Muscle of arm (tissue), 12 donors: ENCODE data around the gene ADAMTS4. TPM values are rescaled to one million over a fixed set of nuclear protein-coding genes. Genes with fewer than 3 reads are reported as not detected.
A peak's percentile ranks its signal among the peaks of the same experiment; 100 is the strongest.

ENCODE experiments used
- DNase-seq: peaks from one replicate; pipeline ENCODE4 v3.0.0-alpha.2; 2013
- polyA plus RNA-seq, 12 donors: library from polyadenylated mRNA; unstranded; fragments of 120-200 nt; gene quantifications; one replicate each; pipeline ENCODE4 v1.2.1, GENCODE V29; 2013; ENCODE audit not compliant: insufficient read length in 12 of 12

ADAMTS4 gene
- polyA plus RNA-seq, 12 donors, result 7.2 to 14.7 (median 10.8) TPM; not detected in 1

DNA sequence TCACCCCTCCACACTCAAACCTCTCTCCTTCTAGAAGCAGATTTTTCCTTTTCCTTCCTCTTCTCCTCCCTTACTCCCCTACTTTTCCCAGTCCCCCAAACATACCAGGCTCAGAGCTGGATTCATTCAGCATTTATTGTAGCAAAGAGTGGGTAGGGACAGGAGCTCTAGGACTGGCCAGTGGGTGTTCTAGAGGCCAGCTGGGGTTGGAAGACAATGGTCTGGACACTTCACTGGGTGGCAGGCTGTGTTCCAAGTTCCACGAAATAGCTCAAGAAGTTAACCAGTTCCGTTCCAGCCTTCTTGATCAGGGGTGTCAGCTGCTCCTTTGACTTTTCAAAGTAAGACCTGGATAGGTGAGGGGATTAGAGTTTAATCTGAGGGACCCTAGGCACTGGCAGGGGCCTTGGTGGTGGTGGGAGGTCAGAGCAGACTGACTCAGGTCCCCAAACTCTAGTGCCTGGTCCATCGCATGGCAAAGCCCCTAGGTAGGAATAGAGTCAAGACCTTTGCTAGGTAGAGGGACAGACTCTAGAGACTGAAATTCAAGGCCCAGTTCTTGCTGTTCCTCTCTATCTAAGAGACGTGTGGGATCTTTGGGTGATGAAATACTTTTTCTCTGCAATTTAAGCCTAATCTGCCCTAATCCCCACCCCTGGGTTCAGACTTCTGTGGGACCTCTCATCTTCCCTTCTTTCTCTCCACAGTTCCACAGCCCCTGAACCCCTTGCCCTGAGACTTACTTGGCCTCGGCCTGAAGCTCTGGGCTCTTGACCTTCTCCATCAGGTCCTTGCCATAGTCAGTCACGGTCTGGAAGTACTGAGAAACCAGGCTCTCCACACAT lies 23.5 kb upstream of the ADAMTS4 start:
- no peak for DNase-seq

DNA sequence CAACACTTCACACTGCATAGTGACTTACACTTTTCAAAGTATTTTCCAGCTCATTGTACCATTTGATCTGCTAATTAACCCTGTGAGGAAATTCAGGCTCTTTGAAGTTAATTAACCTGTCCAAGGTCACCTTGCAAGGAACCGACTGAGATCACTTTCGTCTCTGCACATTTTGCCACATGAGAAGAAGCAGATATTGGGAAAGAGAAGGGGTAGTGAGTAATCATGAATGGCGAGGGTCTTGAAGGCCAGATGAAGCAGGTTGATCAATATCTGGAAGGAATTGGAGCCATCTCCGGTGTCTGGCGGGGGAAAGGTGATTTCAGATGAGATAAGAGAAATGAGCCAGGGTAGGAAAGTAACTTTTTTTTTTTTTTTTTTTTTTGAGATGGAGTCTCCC lies 21.1 kb upstream of the ADAMTS4 start:
- DNase-seq, result no peak

DNA sequence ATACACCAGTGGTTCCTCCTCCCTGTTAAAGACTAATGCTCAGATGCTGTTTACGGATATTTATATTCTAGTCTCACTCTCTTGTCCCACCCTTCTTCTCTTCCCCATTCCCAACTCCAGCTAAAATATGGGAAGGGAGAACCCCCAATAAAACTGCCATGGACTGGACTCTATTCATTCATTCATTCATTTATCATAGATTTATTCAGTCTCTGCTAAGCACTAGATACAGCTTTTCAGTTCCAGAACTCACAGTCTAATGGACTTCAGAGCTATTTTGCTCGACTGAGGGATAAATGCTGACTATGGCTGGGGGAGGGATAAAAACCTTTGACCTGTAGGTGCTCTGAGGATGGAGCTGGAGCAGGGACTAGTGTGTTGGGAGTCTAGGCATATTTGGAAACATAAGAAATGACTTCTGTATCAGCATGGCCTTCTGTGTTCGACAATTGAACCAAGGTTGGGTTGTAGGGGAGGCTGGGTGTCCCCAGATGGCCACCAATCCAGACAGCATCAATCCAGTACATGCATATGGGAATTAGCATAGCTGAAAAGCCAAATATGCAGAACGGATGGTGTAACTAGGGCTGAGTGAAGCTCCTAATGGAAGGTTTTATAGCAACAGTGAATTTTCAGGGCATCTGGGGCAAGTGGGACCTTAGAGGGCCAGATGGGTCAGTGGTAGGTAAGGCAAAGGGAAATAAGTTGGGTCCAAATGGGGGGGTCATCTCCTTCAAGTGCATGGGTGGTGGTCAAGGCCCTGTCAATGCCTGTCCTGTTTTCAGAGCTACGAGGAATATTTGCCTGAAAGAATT lies 20.4 kb upstream of the ADAMTS4 start:
- DNase-seq, result no peak

DNA sequence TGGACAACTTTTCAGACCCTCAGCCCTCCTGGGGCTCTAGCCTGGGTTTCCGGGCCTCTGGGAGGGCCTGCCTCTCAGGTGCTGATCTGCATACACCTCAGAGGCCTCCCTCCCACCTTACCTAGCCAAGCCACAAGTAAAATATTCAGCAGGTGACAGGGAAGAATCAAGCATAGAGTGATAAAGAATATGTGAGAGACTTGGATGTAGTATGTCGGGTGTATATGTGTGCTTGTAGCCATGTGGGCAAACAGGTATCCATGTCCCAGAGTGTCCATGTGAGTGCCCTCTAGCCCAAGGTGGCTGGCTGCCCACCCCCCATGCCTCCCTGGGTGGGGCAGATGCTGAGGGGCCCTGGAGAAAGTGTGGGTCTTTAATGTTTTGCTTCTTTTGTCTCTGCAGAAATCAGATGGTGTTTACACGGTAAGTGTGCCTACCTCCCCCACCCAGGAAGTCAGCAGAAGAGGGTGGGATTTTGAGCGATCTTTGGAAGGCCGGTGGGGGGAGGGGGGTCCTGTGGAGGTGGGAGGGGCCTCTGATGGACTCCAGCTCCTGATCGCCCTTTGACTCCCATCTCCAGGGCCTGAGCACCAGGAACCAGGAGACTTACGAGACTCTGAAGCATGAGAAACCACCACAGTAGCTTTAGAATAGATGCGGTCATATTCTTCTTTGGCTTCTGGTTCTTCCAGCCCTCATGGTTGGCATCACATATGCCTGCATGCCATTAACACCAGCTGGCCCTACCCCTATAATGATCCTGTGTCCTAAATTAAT lies 19.6 kb upstream of the ADAMTS4 start:
- DNase-seq, result no peak

DNA sequence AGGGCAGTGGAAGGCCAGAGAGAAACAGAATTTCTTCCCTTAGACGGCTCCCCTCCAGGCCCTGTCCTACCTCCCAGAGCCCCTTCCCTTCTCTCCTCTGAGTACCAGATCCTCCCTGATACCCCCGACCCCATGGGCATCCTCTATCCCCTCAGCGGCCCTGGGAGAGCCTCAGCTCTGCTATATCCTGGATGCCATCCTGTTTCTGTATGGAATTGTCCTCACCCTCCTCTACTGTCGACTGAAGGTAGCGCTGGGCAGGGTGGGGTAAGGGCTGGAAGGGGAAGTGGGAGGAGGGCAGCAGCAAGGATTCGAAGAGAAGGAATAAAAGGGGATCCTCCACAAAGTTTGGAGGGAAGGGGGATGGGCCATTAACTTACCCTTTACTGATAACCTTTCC lies 19.0 kb upstream of the ADAMTS4 start:
- DNase-seq, result no peak

DNA sequence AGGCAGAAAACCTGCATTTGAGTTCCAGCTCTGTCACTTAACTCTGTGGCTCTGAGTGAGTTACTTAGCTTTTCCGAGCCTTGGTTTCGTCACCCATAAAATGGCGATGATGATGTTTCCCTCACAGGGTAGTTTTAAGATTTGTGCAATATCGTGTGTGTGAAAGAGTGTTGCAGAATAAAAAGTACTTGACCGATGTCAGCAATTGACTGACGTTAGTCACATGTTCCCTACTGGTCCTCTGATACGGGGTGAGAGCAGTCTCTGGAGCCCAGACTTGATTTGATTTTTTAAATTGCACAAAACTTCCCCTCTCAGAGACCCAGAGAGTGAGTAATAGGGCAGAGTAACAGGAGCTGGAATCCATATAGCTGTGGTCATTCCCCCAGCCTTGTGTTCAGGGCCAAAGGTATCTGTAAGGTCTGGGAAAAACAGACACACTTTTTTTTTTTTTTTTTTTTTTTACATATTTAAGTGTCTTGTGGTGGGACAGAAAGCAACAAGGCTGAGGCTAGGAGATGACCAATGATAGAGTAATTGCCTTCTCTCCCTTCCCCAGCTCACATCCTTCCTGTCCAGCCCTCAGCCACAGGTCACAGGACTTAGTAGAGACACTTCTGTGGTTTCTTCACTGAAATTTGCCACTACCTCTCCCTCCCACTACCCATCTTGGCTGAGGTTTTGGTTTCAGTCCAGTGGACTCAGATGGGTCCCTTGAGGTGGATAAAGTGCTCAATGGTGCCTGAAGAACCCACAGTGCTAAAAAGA lies 18.3 kb upstream of the ADAMTS4 start:
- DNase-seq, result no peak

DNA sequence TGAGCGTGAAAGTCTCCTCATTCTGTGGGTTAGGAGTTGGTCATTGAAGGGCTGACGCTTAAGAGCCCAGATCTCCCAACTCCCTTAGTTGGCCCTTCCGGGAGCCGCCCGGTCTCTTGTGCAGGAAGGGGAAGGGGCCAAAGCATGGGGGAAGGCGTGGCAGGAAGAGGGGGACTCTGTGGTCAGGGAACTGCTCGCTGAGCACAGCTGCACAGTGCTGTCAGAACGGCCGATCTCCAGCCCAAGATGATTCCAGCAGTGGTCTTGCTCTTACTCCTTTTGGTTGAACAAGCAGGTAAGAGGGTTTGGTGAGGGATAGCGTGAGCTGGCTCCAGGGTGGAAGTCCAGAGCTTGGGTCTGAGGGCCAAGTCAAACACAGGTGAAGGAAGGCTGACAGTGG lies 16.2 kb upstream of the ADAMTS4 start, which contains the start of gene FCER1G:
Gene FCER1G, plus strand, starts transcription at position 220 of the 400 bp plus-strand sequence. Its CDS starts 27 bp downstream, at position 247.
- DNase-seq, result no peak

DNA sequence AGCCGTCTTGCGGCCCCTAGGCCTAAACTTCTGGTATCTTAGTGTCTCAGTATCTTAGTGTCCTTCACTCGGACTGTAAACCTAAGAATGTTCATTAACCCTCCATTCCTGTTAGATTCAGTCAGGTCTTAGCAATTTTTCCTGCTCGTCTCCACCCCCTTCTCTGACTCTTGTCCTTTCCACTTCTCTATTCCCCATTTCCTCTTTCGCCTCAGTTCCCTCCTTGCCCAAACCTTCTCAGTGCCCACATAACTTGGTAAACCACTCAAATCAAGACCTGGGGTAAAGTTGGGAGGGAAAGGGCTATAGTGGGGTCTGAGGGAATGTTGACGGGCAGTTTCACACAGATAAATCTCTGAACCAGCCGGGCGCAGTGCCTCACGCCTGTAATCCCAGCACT lies 15.5 kb upstream of the ADAMTS4 start:
- DNase-seq, result no peak

DNA sequence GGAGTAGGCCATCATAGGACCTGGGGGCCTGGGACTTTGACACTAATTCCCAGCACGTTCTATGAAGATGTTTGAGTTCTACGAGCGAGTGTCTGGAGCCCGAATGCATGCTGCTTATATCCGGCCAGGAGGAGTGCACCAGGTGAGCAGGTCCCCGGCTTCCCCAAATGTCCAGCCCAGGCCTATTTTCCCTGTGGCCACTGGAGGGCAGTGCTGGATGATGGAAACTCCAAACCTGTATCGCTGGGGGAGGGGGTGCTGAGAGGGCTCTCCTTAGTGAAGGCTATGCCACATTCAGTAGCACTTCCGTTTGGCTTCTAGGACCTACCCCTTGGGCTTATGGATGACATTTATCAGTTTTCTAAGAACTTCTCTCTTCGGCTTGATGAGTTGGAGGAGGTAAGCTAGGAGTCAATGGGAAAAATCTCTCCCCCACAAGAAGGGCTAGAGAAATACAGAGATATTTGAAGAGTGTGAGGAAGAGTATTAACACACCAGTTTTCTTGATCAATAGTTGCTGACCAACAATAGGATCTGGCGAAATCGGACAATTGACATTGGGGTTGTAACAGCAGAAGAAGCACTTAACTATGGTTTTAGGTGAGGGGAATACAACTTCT lies 11.0 kb upstream of the ADAMTS4 start:
- DNase-seq, result no peak

DNA sequence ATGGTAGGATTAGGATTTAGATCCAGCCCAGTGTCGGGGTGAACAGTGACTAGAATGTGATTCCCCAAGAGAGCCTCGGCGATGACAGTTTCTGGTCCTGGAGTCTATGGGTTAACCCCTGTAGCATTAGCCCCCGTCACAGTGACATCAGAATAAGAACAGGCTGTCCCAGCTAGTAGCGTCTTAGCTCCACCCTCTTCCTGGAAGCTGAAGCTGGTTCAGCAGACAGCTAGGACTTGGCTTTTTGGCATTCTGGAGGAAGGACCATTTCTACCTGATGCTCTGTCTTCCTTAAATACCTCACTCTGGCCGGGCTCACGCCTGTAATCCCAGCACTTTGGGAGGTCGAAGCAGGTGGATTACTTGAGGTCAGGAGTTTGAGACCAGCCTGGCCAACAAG lies 8.3 kb upstream of the ADAMTS4 start:
- no peak for DNase-seq

DNA sequence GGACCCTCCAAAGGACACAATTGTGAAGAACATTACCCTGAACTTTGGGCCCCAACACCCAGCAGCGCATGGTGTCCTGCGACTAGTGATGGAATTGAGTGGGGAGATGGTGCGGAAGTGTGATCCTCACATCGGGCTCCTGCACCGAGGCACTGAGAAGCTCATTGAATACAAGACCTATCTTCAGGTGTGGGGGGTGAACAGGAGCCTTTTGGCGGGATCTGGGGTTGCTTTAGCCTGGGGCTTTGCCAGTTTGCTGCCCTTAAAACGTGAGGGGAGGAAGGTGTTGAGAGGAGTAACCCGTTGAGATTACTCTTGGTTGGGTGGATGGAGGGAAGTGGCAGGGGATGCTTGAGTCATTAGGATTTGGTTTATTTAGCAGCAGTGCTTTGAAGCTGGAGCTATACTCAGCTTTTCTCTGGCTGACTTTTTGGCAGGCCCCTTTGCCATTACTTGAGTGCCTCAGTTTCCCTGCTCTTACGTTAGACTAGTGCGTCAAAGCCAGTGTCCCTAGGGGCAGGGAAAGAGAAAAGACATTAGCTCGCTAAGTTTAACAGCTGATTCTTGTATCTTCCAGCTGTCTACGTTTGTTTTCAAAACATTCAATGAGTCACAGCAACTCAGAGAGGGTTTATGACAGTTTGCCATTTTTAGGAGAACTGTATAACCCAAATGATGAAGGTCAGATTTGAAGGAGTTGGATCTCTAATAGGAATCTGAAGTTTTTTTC lies 7.7 kb upstream of the ADAMTS4 start:
- DNase-seq, result no peak

DNA sequence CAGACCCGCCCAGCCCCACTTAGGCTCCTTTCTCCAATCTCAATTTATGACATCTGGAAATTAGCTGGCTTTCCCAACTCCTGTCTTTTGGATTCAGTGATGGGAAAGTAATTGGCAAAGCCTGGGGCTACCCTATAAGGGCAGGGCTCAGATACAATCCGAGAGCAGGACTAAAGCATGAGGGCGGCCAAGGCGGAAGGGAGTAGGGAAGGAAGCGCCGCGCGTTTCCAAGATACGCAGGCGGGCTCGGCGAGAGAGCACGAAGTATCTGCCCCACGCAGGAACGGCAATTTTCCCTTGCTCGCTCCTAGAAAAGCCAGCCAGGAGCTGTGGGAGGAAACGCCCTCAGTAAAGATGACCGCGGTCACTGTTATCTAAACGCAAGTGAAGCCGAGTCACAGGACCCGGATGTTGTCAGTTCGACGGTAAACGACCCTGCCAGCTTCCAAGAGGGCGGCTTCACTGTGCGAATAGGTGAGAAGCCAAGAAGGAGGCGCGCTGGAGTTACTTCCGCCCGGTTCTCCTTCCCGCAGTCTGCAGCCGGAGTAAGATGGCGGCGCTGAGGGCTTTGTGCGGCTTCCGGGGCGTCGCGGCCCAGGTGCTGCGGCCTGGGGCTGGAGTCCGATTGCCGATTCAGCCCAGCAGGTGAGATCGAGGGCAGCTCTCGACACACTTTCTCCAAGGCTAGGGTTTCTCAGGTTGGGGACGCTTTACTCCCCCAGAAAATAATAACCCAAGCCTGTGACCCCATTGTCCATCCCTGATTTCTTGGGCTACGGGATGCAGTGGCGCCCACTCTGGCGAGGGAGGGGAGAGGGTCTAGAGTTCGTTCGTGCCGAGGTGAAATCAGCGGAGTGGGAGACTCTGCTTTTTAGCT lies 3.2 kb upstream of the ADAMTS4 start, which contains the start of gene NDUFS2:
Gene NDUFS2, plus strand, starts transcription at position 532 of the 877 bp plus-strand sequence. Its CDS starts 19 bp downstream, at position 551.
- peak; percentile 98 for DNase-seq

DNA sequence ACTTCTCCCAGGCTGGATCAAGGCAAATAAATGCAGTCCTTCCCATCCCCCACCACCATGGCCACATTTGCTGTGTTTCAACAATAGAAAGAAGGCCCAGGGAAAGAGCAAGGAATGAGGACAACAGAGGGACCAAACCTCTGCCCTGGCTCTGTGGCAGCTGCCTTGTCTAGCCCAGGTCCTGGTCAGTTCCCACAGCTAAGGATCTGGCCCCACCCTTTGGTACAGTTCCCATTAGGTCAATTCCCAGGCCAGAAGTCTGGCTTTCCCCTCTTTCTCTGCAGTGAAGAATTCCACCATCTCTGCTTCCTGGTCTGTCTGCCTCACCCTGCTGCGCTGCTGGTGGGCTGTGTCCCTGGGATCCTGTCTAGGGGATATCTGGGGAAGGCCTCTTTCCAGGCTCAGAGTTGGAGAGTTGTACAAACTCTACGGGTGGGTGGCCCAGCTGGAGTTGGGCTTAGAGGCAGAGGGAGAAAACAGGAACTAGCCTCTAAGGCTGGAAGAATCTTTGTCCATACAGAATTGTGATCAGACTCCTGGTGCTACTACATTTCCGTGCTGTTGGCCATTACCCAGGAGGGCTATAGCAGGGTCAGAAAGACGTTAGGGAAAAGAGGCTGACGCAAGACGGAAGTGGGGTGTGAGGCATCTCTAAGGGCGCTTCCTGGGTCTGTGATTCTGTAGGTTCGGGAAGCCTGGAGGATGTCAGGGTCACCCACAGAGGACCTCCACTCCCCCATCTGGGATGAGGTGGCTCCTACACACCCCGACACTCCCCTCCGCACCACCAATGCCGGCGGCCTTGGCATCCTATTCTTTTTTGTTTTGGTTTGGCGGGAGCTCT lies 2.4 kb upstream of the ADAMTS4 start:
- DNase-seq, result peak; percentile 70

DNA sequence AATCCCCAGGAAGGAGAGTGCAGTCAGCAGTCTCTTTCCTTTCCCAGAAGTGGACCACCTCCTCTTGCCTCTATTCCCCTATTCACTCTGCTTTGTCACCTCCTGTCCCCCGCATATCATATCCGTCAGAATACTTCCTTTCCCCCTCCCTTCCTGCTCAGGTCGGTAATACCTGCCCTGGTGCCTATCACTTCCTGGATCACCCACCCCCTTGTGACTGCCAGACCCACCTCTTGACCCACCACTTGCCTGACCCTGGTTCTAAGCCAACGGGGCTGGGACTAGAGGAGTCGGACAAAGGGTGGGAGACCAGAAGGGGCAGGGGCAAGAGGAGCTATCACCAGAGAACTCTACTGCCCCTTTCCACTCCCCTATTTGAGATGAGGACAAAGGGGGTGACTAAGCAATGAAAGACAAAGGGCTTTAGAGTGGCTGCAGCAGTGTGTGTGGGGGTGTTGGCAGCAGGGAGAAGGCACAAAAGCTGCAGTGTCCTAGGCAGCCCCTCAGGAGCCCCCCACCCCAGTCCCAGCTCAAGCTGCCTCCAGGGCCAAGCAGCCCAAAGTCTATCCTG lies 1.7 kb upstream of the ADAMTS4 start:
- no peak for DNase-seq

DNA sequence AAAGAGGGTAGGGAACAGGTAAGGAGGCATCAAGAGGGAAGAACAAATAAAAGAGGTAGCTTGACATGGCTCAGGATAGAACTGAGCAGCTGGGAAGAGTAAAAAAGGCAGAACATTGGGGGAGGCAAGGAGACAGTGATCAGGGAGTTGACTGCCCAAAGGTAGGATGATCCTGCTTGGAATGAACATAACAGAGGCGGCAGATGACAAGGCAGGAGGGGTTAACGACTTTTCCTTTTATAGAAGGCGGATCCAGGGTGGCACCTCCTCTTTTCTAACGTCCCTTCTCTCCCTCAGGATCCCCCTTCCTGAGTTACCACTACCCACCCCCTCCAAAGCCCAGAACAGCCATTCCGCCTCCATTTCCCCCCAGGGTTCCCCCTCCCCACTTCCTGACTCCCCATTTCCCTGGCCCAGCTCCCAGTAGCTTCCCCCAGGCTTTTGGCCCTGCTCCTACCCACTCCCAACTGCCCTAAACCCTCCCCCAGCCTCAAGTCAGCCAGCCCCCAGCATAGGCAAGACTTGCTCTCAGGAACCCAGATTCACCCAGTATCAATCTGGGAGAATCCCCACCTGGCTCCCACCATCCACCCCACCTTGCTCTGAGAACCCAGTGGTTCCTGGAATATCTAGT lies 769 bp upstream of the ADAMTS4 start:
- no peak for DNase-seq

DNA sequence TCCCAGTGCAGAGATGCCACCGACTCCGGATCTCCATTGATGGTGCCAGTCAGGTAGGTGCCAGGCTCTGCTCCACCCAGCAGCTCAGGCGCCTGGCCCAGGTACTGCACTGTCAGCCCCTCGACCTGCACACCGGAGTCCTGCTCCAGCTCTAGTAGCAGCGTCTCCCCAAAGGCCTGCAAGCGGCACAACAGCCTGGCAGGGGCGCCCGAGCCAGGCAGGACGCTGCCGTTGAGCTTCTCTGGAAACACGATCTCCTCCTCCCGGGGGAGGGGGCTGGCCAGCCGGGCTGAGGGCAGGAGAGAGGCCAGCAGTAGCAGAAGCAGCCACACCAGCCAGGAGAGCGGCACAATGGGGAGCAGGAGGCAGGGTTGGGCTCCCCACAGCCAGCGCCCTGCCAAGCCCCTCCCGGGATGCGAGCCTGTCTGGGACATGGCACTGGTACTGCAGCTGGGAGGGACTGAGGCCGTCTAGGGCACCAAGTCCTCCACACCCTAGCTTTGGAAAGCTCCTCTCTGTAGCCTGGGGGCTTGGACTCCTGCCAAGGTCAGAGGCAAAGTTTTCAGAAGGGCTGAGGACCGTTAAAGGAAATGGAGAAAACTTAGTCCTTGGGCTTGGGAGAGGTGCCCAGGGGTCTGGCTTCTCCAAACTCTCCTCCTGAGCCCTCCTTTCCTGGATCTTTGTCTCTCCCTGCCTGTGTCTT lies 509 bp downstream of the ADAMTS4 start:
- peak; percentile 59 for DNase-seq
